Stimulated activated CD4-positive, alpha-beta T cell treated with anti-CD3 and anti-CD28 coated beads, Interleukin-4, amount 100 ng/mL, for 24 hours (primary cell): ENCODE data around the gene PBX1.

ENCODE experiments used
- DNase-seq: peaks from one replicate; pipeline ENCODE4 v3.0.0-alpha.2; 2020

Gene PBX1

DNA sequence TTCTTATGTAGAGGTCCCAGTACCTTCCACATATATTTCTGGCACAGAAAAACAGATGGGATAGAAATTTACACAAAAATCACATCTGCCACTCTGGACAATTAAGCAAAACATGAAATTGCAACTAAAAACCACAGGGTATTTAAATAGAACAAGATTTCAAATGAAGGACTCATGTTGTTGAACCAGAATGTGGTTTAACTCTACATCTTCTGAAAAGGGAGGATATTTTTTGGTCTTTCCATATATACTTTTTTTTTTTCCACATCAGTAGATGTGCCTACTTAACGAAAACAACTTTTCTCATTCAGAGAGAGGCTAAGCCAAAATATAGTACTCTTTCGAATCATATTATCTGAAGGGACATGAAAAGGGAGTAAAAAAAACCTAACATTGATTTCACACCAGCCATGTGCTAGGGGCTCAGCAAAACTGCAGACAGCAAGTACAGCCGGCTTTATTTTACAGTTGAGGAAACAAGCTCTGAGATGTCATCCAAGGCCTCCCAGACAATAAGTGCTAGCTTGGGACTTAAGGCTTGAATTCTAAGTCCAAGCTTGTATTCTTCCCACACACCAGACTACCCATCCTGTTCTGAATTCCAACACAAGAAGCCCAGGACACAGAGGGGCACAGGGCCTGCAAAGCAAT, 208.9 kb downstream of the PBX1 start:
- no peak for DNase-seq

GRCh38 chr1:164768619-164769018, 209.6 kb downstream of the PBX1 start:
- DNase-seq: no peak

GRCh38 chr1:164769486-164770130, 210.6 kb downstream of the PBX1 start:
- no peak for DNase-seq

DNA sequence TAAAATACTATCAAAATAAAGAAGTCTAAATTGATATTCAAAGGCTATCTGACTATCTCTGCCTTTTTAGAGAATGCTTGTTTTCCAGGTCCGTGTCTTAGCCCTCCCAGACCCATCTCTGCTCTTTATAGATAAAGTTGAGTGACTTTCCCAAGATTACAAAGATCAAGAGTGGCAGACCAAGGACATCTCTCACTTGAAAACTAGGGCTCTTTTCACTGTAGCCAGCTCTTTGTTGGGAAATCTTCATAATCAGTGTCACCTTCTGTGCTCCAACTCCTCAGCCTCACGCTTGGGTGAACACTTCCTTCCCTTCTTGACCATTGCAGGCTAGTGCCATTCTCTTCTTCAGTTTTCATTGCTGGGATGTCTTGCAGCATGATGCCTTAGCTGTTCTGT, 211.1 kb downstream of the PBX1 start:
- no peak for DNase-seq

- no peak for DNase-seq
Measured at GRCh38 chr1:164771041-164771618, 212.1 kb downstream of the PBX1 start.

DNA sequence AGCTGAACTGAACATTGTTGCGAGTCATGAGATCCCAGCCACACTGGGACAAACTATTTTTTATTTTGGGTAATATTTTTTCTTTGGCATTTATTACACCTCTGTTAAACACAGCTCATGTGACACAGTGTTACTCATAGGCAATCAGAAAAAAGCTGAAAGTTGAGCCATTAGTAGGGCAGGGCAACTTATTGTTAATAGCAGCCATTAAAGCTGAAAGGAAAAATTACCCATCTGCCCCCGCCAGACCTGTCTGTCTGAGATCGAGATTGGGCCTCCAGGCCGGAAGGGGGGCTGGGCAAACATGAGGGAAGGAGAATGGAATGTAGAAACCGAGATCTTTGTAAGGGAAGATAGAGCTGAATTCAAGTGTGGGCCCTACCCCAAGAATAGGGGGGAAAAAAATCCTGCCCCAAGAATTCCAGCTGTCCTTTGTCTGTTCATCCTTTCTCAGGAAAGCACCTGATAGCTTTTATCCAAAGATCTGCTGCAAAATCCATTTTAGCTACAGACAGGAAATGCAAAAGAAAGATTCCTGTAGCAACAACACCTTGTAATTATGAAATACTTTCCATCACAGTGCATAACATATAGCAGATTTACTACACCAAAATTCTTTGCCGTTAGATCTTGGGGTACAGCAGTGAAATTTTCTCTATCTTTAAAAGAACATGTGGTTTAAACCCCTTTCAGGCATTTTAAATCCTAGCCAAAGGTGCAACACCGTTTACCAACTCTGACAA, 212.8 kb downstream of the PBX1 start:
- DNase-seq: no peak

- no peak for DNase-seq
Measured at GRCh38 chr1:164772635-164773034, 213.7 kb downstream of the PBX1 start.

DNA sequence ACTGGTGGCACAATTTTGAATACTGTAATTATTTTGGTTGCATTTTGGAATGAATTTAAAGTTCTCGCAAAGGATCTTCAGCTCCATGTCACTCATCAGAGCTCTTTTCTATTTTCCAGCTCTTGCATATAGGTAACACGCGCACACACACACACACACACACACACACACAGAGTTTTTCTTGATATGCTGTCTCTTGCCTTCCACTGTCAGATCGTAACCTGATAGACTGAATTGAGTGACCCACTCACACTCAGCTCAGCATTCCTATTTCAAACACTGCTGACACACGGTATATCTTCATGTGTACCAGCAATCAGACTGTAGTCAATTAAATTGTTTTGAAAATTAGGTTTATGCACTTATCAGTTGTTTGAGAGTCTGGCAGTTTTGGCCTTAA, 214.1 kb downstream of the PBX1 start:
- DNase-seq: no peak

DNA sequence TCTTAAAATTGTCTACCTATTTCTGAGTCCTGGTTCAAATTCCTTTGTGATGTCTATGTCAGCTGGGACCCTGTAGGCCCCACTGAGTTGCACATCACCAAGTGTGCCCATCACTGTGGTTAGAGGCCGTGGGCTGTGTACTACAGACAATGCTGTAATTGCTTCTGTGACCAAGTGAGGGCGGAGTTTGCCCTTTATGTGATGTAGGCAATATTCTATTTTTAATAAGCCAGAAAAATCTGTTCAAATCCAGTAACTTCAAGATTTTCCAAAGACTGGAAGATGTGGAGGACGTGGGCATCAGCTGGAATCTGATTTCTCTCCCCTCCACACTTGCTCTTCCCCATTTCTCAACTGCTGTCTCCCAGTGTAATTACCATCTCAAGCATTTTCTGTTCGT, 215.4 kb downstream of the PBX1 start:
- DNase-seq: no peak

GRCh38 chr1:164774819-164775654, 216.1 kb downstream of the PBX1 start:
- no peak for DNase-seq

- DNase-seq: no peak
Measured at GRCh38 chr1:164777518-164777917, 218.5 kb downstream of the PBX1 start.

DNA sequence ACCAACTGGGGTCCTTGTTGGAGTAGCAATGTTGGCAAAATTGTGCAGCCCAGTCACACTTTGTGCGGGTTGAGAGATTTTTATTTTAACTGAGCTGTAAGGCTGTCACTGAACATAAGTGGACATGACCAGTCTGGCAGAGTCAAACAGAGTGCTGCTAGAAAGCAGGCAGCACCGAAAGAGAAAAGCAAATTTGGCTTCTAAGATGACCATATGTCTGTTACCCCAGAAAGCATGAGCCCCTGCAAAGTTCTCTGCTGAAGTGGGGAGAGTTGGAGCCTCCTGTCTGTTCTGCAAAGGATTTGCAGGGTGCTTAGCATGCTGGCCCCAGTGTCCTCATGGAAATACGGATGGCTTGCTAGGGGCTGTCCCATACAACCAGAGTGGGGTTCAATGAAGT, 220.4 kb downstream of the PBX1 start:
- no peak for DNase-seq

DNA sequence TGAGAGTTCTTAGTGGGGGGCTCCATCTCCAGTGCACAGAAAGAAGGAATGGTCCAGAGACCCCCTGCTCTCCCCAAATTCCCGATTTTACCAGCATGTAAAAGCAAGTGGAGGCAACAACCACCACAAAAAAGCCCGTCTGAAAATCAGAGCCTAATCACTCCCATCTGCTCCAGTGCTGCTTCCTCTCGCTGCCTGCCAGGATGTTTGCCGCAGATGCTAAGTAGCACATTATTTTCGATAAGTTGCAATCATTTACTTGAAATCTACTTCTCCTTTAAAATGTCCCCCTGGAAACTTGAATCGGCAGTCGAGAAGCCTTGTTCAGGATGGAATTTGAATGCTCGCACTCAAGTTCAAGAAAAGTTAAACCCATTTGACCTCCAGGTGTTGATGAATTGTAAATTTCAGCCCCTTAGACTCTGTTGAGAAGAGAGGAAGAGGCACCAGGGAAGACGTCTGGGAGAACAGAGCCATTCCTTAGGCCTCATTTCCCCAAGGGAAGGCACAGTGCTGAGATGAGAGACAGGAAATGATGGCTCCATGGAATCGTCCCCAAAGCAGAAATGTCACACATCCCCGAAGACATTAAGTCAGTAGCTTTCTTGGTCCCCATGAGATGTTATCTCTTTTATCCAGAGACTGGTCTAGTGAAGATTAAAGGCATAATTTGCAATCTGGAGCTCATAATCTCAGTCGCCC, 221.3 kb downstream of the PBX1 start:
- DNase-seq: no peak

DNA sequence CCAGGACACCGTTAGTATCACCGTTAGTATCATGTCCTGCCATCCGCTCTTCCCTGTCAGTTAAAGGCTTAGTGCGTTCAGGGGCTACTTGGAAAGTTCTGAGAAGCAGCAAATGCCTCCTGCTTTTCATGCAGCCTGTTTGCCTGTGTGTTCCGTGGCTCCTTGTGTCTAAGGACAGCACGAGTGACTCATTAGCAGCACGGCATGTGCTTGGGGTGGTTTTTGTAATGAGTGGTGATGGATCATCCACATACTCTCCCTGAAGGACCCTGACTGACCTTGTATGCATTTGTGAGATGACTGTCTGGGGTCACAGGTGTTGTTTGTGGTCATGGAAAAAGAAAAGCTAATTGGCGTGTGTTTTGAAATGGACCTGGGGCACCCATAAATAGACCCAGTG, 221.9 kb downstream of the PBX1 start:
- no peak for DNase-seq

DNA sequence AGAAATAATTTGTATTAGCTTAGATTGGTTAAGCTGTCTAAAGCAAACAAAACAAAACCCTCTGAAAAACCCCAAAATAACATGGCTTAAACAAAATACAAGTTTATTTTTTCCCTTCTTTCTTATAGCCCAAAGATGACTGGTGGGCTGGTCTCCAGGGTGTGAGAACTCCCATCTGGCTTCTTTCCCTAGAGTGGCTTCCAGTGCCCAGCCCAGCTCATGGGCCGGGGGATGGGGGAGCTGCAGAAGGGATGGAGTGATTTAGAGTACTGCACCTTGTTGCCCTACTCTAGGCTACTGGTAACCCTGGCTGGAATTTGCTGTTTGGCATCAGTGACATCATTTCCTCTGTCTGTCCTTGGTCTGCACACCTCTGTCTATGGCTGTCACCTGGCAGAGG, 223.0 kb downstream of the PBX1 start:
- DNase-seq: no peak

GRCh38 chr1:164783778-164784555, 225.0 kb downstream of the PBX1 start:
- no peak for DNase-seq

DNA sequence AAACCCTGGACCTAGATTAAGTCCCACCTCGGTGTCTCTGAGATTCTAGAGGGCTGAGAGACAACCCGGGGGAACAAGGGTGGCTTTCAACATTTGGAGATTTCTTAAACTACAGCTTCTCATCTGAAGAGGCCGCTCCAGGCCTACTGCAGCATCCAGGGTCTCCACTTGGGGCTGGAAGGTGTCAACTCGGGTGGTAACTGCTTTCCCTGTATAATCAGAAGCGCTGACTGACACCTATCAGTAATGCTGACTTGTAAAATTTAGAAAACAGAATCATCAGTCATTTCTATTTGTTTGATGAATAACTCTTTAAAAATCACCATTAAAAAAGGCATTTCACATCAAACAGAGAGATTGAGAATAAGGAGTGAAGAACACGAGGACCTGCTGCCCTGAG, 226.0 kb downstream of the PBX1 start:
- no peak for DNase-seq

DNA sequence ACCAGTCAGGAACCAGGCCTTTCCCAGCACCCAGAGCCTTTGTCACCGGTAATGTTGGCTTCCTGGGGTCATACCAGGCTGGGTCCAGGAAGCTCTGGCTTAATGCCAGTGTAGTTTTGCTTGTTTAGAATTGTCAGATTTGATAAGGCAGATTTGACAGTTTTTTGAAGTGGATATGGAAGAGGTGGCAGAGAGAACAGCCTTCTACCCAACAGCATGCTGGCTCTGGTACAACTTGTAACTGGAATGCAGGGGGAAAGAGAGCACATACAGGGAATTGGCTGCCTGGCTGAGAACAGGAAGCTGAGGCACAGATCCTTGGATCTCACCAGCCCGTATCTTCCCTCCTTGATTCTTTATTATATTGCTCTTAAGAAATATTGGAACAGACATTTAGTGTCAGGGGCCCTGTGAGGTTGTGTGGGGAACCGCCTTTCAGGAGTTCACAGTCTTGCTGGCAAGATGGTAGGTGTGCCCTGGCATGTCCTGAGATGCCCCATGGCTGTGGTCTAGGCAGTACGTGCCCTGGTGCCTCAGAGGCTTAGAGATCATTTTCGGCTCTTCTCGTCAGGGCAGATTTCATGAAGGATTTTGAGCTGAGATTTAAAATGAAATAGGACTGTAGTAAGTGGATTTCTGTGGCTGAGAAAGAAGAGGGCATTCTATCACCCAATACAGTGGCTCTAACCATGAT, 227.0 kb downstream of the PBX1 start:
- DNase-seq: no peak

- peak; percentile 53 for DNase-seq
Measured at GRCh38 chr1:164786980-164787833, 228.2 kb downstream of the PBX1 start.

DNA sequence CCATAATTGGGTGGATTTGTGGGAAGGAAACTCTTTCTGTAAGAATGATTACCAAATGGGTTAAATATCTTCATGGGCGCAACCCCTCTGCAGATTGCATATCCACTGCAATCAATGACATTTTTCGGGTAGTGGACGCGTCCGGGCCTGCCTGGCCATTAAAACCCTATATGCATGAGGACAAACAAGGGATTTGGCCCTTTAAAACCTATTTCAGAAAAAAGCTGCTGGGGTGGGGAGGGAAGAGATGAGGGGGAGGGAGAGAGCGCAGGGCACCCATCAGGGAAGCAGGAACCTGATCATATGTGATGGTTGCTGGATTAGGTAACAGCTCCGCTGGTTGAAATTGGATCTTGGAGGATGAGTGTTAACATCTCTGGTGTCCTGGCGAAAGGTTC, 228.8 kb downstream of the PBX1 start:
- no peak for DNase-seq
